ENCODE data around the gene XYLT1. TPM values are rescaled to one million over a fixed set of nuclear protein-coding genes. Genes with fewer than 3 reads are reported as not detected.

XYLT1 gene
- total RNA-seq, 1 experiment from 2014 or later, result 12.5 TPM

- H3K36me3 Mint-ChIP-seq (ENCODE audit: insufficient read depth, unreplicated experiment), result no peaks in the 10 kb centered on the region
- H3K4me1 Mint-ChIP-seq (ENCODE audit: low read depth, unreplicated experiment), result peaks cover 6% of the 10 kb centered on the region
- H3K4me3 Mint-ChIP-seq (ENCODE audit: unreplicated experiment), result no peak overlapping the region
- Histone ChIP-seq H3K4me1 (no peaks in the 10 kb centered on the region), H3K4me3 (ENCODE audit: low read depth, low read length) (no peak overlapping the region), H3K36me3 (ENCODE audit: control insufficient read depth, insufficient read depth, low read length) (no peaks in the 10 kb centered on the region), H3K9me3 (no peaks in the 10 kb centered on the region), H3K27me3 (replicated peaks; ENCODE audit: control insufficient read depth, insufficient read depth, low read length) (no peaks in the 10 kb centered on the region)
- ChIA-PET POLR2A (no interaction called here), CTCF (no interaction called here)
- no peaks in the 10 kb centered on the region for H3K9me3 Mint-ChIP-seq (ENCODE audit: unreplicated experiment)
- intact Hi-C loops (cut with micrococcal nuclease; ENCODE audit: unreplicated experiment), result no loop called here
- DNase-seq, result no peak
- H3K27me3 Mint-ChIP-seq (ENCODE audit: insufficient read depth, unreplicated experiment), result no peaks in the 10 kb centered on the region
- no peak overlapping the region for H3K27ac Mint-ChIP-seq (ENCODE audit: unreplicated experiment)
- no peak for TF ChIP-seq CTCF (IDR thresholded peaks at IDR 0.05; ENCODE audit: insufficient read depth in 1 of 2, low read depth in 1 of 2, low read length in 1 of 2, severe bottlenecking in 1 of 2, unreplicated experiment in 1 of 2)
- no TSS peak for BruUV-seq (replicated peaks)
Observed at GRCh38 chr16:17420816-17421215, 49.9 kb downstream of the XYLT1 start.

- Mint-ChIP-seq H3K4me1 (ENCODE audit: low read depth, unreplicated experiment) (peaks cover 6% of the 10 kb centered on the region), H3K36me3 (ENCODE audit: insufficient read depth, unreplicated experiment) (no peaks in the 10 kb centered on the region), H3K9me3 (ENCODE audit: unreplicated experiment) (no peaks in the 10 kb centered on the region), H3K4me3 (ENCODE audit: unreplicated experiment) (no peak overlapping the region), H3K27me3 (ENCODE audit: insufficient read depth, unreplicated experiment) (no peaks in the 10 kb centered on the region), H3K27ac (ENCODE audit: unreplicated experiment) (no peak overlapping the region)
- no peak for DNase-seq
- H3K27me3 ChIP-seq (replicated peaks; ENCODE audit: control insufficient read depth, insufficient read depth, low read length), result no peaks in the 10 kb centered on the region
- intact Hi-C loops (cut with micrococcal nuclease; ENCODE audit: unreplicated experiment), result no loop called here
- ChIA-PET POLR2A (no interaction called here), CTCF (no interaction called here)
- H3K36me3 ChIP-seq (ENCODE audit: control insufficient read depth, insufficient read depth, low read length), result no peaks in the 10 kb centered on the region
- no TSS peak for BruUV-seq (replicated peaks)
- H3K4me3 ChIP-seq (ENCODE audit: low read depth, low read length), result no peak overlapping the region
- no peaks in the 10 kb centered on the region for H3K9me3 ChIP-seq
- no peaks in the 10 kb centered on the region for H3K4me1 ChIP-seq
- TF ChIP-seq CTCF (IDR thresholded peaks at IDR 0.05; ENCODE audit: insufficient read depth in 1 of 2, low read depth in 1 of 2, low read length in 1 of 2, severe bottlenecking in 1 of 2, unreplicated experiment in 1 of 2), result no peak
Observed at GRCh38 chr16:17419266-17419665, 51.5 kb downstream of the XYLT1 start.

- Histone ChIP-seq H3K9me3 (no peaks in the 10 kb centered on the region), H3K4me1 (no peaks in the 10 kb centered on the region), H3K4me3 (ENCODE audit: low read depth, low read length) (no peak overlapping the region), H3K27me3 (replicated peaks; ENCODE audit: control insufficient read depth, insufficient read depth, low read length) (no peaks in the 10 kb centered on the region), H3K36me3 (ENCODE audit: control insufficient read depth, insufficient read depth, low read length) (no peaks in the 10 kb centered on the region)
- ChIA-PET POLR2A (no interaction called here), CTCF (no interaction called here)
- BruUV-seq (replicated peaks), result no TSS peak
- no peak overlapping the region for H3K4me3 Mint-ChIP-seq (ENCODE audit: unreplicated experiment)
- no peaks in the 10 kb centered on the region for H3K36me3 Mint-ChIP-seq (ENCODE audit: insufficient read depth, unreplicated experiment)
- no peaks in the 10 kb centered on the region for H3K27me3 Mint-ChIP-seq (ENCODE audit: insufficient read depth, unreplicated experiment)
- no peak for TF ChIP-seq CTCF (IDR thresholded peaks at IDR 0.05; ENCODE audit: insufficient read depth in 1 of 2, low read depth in 1 of 2, low read length in 1 of 2, severe bottlenecking in 1 of 2, unreplicated experiment in 1 of 2)
- DNase-seq, result no peak
- no peaks in the 10 kb centered on the region for H3K9me3 Mint-ChIP-seq (ENCODE audit: unreplicated experiment)
- no peak overlapping the region for H3K27ac Mint-ChIP-seq (ENCODE audit: unreplicated experiment)
- intact Hi-C loops (cut with micrococcal nuclease; ENCODE audit: unreplicated experiment), result no loop called here
- peaks cover 6% of the 10 kb centered on the region for H3K4me1 Mint-ChIP-seq (ENCODE audit: low read depth, unreplicated experiment)
Observed at GRCh38 chr16:17417740-17418139, 53.0 kb downstream of the XYLT1 start.
